SK-N-SH (cell line): Measurements from ENCODE around the gene ADPRHL1. TPM values are rescaled to one million over a fixed set of nuclear protein-coding genes. Genes with fewer than 3 reads are reported as not detected.

Source experiments
- CTCF ChIA-PET: fragments of 300-600, 350-600 bp; formaldehyde crosslinking; extraction: SDS; loops from one replicate; lab custom pipeline; 2021; lab: Yijun Ruan, JAX
- POLR2A ChIA-PET: fragments of 350-600 bp; sonication (Branson Sonifier 250); formaldehyde crosslinking; extraction: SDS; loops from one replicate; lab custom pipeline; 2020; ENCODE audit warnings: antibody characterized with exemption, inconsistent platforms; lab: Yijun Ruan, JAX
- DNase-seq: peaks from one replicate; pipeline ENCODE4 v3.0.0; 2012
- H2AFZ ChIP-seq: fragments of 200-600 bp; sonication (generic); 2 replicates; pipeline ENCODE4 v1.8.1; 2016; ENCODE audit warnings: antibody characterized with exemption, mild to moderate bottlenecking, low read depth
- H3F3A ChIP-seq: fragments of 200-600 bp; sonication (generic); replicated peaks from 2 replicates; pipeline ENCODE3; 2016; ENCODE audit warnings: antibody characterized with exemption, mild to moderate bottlenecking; ENCODE audit not compliant: insufficient read depth
- H3K27ac ChIP-seq, 2 experiments: fragments of 200-500 bp in 1 of 2; fragments of 200-600 bp in 1 of 2; sonication (Bioruptor generic) in 1 of 2; sonication (generic), shearing (Covaris generic) in 1 of 2; 2 replicates each; pipeline versions ENCODE4 v1.5.1 to v1.6.1; 2014 to 2016; ENCODE audit warnings: low read depth in 2 of 2, inconsistent platforms in 1 of 2, low read length in 1 of 2, mild to moderate bottlenecking in 1 of 2, mixed read lengths in 1 of 2
- H3K27me3 ChIP-seq: fragments of 200-600 bp; sonication (generic), shearing (Covaris generic); 2 replicates; pipeline ENCODE4 v1.6.1; 2016; ENCODE audit warnings: mixed run types; ENCODE audit not compliant: insufficient read depth
- H3K36me3 ChIP-seq, 2 experiments: fragments of 200-500 bp in 1 of 2; fragments of 200-600 bp in 1 of 2; sonication (Bioruptor generic) in 1 of 2; sonication (generic) in 1 of 2; replicated peaks in 1 of 2; 2 replicates each; pipeline versions ENCODE3 to v1.5.1; 2014 to 2016; ENCODE audit warnings: low read length in 1 of 2, mild to moderate bottlenecking in 1 of 2; ENCODE audit not compliant: insufficient read depth in 2 of 2, control insufficient read depth in 1 of 2
- H3K4me1 ChIP-seq, 2 experiments: fragments of 200-500 bp in 1 of 2; fragments of 200-600 bp in 1 of 2; sonication (Bioruptor generic) in 1 of 2; sonication (generic), shearing (Covaris generic) in 1 of 2; 2 replicates each; pipeline versions ENCODE4 v1.5.1 to v1.6.1; 2014 to 2016; ENCODE audit warnings: low read depth in 1 of 2, low read length in 1 of 2, mixed run types in 1 of 2; ENCODE audit not compliant: insufficient read depth in 2 of 2, control insufficient read depth in 1 of 2
- H3K4me2 ChIP-seq: fragments of 200-600 bp; sonication (generic), shearing (Covaris generic); 2 replicates; pipeline ENCODE4 v1.6.1; 2017; ENCODE audit warnings: mixed run types
- H3K4me3 ChIP-seq, 2 experiments: fragments of 200-500 bp in 1 of 2; fragments of 200-600 bp in 1 of 2; sonication (Bioruptor generic) in 1 of 2; sonication (generic), shearing (Covaris generic) in 1 of 2; 2 replicates each; pipeline versions ENCODE4 v1.5.1 to v1.8.1; 2014 to 2016; ENCODE audit warnings: low read depth in 2 of 2, inconsistent platforms in 1 of 2, low read length in 1 of 2, mild to moderate bottlenecking in 1 of 2, mixed read lengths in 1 of 2, moderate library complexity in 1 of 2
- H3K79me2 ChIP-seq: fragments of 200-600 bp; sonication (generic); 2 replicates; pipeline ENCODE4 v1.8.1; 2017; ENCODE audit warnings: mild to moderate bottlenecking; ENCODE audit not compliant: insufficient read depth
- H3K9ac ChIP-seq: fragments of 200-600 bp; sonication (generic); 2 replicates; pipeline ENCODE4 v1.6.1; 2017; ENCODE audit warnings: mixed run types
- H3K9me2 ChIP-seq: fragments of 200-600 bp; sonication (generic); 2 replicates; pipeline ENCODE4 v1.6.1; 2017; ENCODE audit warnings: mixed run types
- H3K9me3 ChIP-seq: fragments of 200-600 bp; sonication (generic); 2 replicates; pipeline ENCODE4 v1.6.1; 2017; ENCODE audit warnings: mixed run types, mild to moderate bottlenecking, moderate library complexity
- H4K20me1 ChIP-seq: fragments of 200-600 bp; sonication (generic); 2 replicates; pipeline ENCODE4 v1.6.1; 2017; ENCODE audit warnings: mild to moderate bottlenecking, mixed run types; ENCODE audit not compliant: insufficient read depth
- CHD2 ChIP-seq: fragments of 150-350 bp; IDR thresholded peaks from 2 replicates; pipeline ENCODE4 v1.6.1; 2018; ENCODE audit warnings: low read length; ENCODE audit not compliant: partially characterized antibody
- CTCF ChIP-seq: fragments of 200-600 bp; sonication (generic); IDR thresholded peaks from 2 replicates; pipeline ENCODE4 v1.6.1; 2017; ENCODE audit warnings: antibody characterized with exemption, mild to moderate bottlenecking, moderate library complexity
- ELF1 ChIP-seq: IDR thresholded peaks from 2 replicates; pipeline ENCODE4 v1.4.0; 2012
- EP300 ChIP-seq, 2 experiments: IDR thresholded peaks; 2 replicates each; pipeline versions ENCODE4 v1.4.0 to v1.6.1; 2012; ENCODE audit warnings: borderline replicate concordance in 1 of 2, low read depth in 1 of 2, low read length in 1 of 2
- EZH2phosphoT487 ChIP-seq: fragments of 200-600 bp; sonication (generic); IDR thresholded peaks from 2 replicates; pipeline ENCODE4 v1.6.1; 2017; ENCODE audit warnings: low read depth, mixed run types, mild to moderate bottlenecking, antibody characterized with exemption, moderate library complexity, borderline replicate concordance
- FOSL2 ChIP-seq: IDR thresholded peaks from 2 replicates; pipeline ENCODE4 v1.4.0; 2012; ENCODE audit warnings: low read depth, mild to moderate bottlenecking, moderate library complexity, borderline replicate concordance
- GABPA ChIP-seq: IDR thresholded peaks from 2 replicates; pipeline ENCODE4 v1.4.0; 2012; ENCODE audit warnings: low read depth, mild to moderate bottlenecking
- JUND ChIP-seq: IDR thresholded peaks from 2 replicates; pipeline ENCODE4 v1.4.0; 2012
- POLR2AphosphoS5 ChIP-seq: IDR thresholded peaks from 2 replicates; pipeline ENCODE4 v1.6.1; 2012; ENCODE audit warnings: low read depth, low read length
- RCOR1 ChIP-seq: fragments of 150-350 bp; IDR thresholded peaks from 2 replicates; pipeline ENCODE4 v1.6.1; 2017; ENCODE audit warnings: antibody characterized with exemption, low read length
- REST ChIP-seq: IDR thresholded peaks from 2 replicates; pipeline ENCODE4 v1.6.1; 2012; ENCODE audit warnings: mild to moderate bottlenecking, low read depth, low read length, moderate library complexity
- RFX5 ChIP-seq: IDR thresholded peaks from 2 replicates; pipeline ENCODE4 v1.6.1; 2012; ENCODE audit warnings: mild to moderate bottlenecking, improper control_type of control experiment, low read length
- RXRA ChIP-seq: IDR thresholded peaks from 2 replicates; pipeline ENCODE4 v1.4.0; 2012; ENCODE audit warnings: low read depth, mild to moderate bottlenecking, borderline replicate concordance
- TAF1 ChIP-seq: IDR thresholded peaks from 2 replicates; pipeline ENCODE4 v1.6.1; 2012; ENCODE audit warnings: low read depth, mild to moderate bottlenecking, low read length, moderate library complexity, borderline replicate concordance
- WGBS: methylation state at CpG from one replicate; pipeline ENCODE4 v1.1.6; 2017; ENCODE audit warnings: low lambda C conversion rate; 5-methylcytosine and 5-hydroxymethylcytosine counted together
- polyA plus RNA-seq, 3 experiments: library from polyadenylated mRNA; depleted of rRNA; stranded (reverse); fragments of >200 nt; gene quantifications; 2 replicates each; pipeline ENCODE4 v1.2.3, GENCODE V29; 2012
- TF ChIP-seq, protein P1 (sequence below): IDR thresholded peaks from 2 replicates; pipeline ENCODE4 v1.4.0; 2012; ENCODE audit warnings: low read depth, borderline replicate concordance

The ADPRHL1 gene
- polyA plus RNA-seq, 1 of the 3 experiments (the other 2 are of a cell fraction), result 1.0 TPM

- TF ChIP-seq ELF1 (no peak), GABPA (no peak), POLR2AphosphoS5 (no peak), EP300 (IDR thresholded peaks at IDR 0.05; ENCODE audit: borderline replicate concordance in 1 of 2, low read depth in 1 of 2, low read length in 1 of 2) (no peak)
- TF ChIP-seq, protein P1, sequence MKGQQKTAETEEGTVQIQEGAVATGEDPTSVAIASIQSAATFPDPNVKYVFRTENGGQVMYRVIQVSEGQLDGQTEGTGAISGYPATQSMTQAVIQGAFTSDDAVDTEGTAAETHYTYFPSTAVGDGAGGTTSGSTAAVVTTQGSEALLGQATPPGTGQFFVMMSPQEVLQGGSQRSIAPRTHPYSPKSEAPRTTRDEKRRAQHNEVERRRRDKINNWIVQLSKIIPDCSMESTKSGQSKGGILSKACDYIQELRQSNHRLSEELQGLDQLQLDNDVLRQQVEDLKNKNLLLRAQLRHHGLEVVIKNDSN, result no peak
These were observed 95.8 kb downstream of the ADPRHL1 start (continued) for GRCh38 chr13:113357529-113357928.

DNA sequence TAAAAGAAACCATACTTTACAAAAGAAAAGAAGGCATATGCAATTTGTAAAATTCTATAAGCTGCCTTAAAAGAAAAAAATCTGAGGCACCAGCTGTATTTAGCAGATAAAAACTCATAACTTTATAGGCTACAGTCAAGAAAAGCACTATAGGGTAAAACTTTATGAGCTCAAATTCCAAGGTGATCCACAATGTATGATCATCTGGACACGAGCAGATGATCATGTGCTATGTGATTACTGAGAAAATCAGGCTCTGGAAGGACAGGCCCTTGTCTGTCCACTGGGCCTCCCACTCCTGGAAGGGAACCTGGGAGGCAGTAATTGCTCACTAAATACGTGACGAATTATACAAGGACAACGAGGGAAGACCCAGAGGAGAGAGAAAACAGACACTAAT is 96.7 kb downstream of the ADPRHL1 start:
- WGBS, result 69% methylated on average over 4 of the region's 4 CpGs
- Histone ChIP-seq H3K4me2 (no peak overlapping the region), H3F3A (no peaks in the 10 kb centered on the region), H3K9ac (no peak overlapping the region), H3K4me3 (no peak overlapping the region), H4K20me1 (no peaks in the 10 kb centered on the region), H3K27ac (no peak overlapping the region), H3K9me2 (no peaks in the 10 kb centered on the region), H2AFZ (no peak overlapping the region), H3K27me3 (no peaks in the 10 kb centered on the region), H3K4me1 (no peaks in the 10 kb centered on the region), H3K9me3 (no peaks in the 10 kb centered on the region), H3K36me3 (no peaks in the 10 kb centered on the region), H3K79me2 (no peaks in the 10 kb centered on the region)
- DNase-seq, result no peak
- TF ChIP-seq JUND, result no peak
- TF ChIP-seq ELF1, result no peak
- TF ChIP-seq FOSL2, result no peak
- TF ChIP-seq REST, result no peak
- no peak for TF ChIP-seq TAF1
- no peak for TF ChIP-seq RCOR1
- no peak for TF ChIP-seq CTCF
- TF ChIP-seq CHD2, result no peak
- no peak for TF ChIP-seq RFX5
- TF ChIP-seq EZH2phosphoT487, result no peak
- no peak for TF ChIP-seq RXRA
- TF ChIP-seq, protein P1, result no peak
- POLR2A ChIA-PET, result interaction anchor here (0.6 kb wide), 1 partner anchor 382 kb away, joined by 3 read pairs; no protein-coding TSS in a partner anchor
- CTCF ChIA-PET, result interaction anchor here (0.6 kb wide), 1 partner anchor 58 kb away, joined by 3 read pairs; no protein-coding TSS in a partner anchor
